GM13976 (cell line): Measurements from ENCODE around the gene OVOL1.

Source experiments
- DNase-seq: peaks from one replicate; pipeline ENCODE4 v3.0.0; 2012; ENCODE audit warnings: low spot score
- CTCF ChIP-seq: IDR thresholded peaks from 2 replicates; pipeline ENCODE4 v1.5.1; 2012; ENCODE audit warnings: borderline replicate concordance, mild to moderate bottlenecking; ENCODE audit not compliant: insufficient read depth; ENCODE audit errors: extremely low read depth, missing control alignments, control extremely low read depth
- in situ Hi-C: fragments of 300-500 bp; cut with MboI; formaldehyde crosslinking; loops from one replicate; pipeline ENCODE4 v1.12.0; 2022; ENCODE audit warnings: low sequenced_read_pairs, mixed read lengths, inconsistent platforms; ENCODE audit not compliant: unreplicated experiment

OVOL1 gene

GRCh38 chr11:65790902-65791650 is 4.2 kb downstream of the OVOL1 start:
- in situ Hi-C loops, result no loop called here
- TF ChIP-seq CTCF, result no peak
- no peak for DNase-seq

GRCh38 chr11:65791719-65792213 is 4.9 kb downstream of the OVOL1 start:
- TF ChIP-seq CTCF, result no peak
- in situ Hi-C loops, result no loop called here
- peak; percentile 84 for DNase-seq

- TF ChIP-seq CTCF, result no peak
- no peak for DNase-seq
- in situ Hi-C loops, result no loop called here
These were observed 5.6 kb downstream of the OVOL1 start for GRCh38 chr11:65792456-65792855.

GRCh38 chr11:65793144-65793581 is 6.3 kb downstream of the OVOL1 start:
- no peak for DNase-seq
- TF ChIP-seq CTCF, result no peak
- in situ Hi-C loops, result no loop called here

GRCh38 chr11:65793625-65794400 is 7.0 kb downstream of the OVOL1 start:
- no peak for DNase-seq
- in situ Hi-C loops, result no loop called here
- no peak for TF ChIP-seq CTCF

- in situ Hi-C loops, result no loop called here
- DNase-seq, result no peak
- no peak for TF ChIP-seq CTCF
These were observed 8.0 kb downstream of the OVOL1 start for GRCh38 chr11:65794570-65795510.
